Middle frontal gyrus (tissue), 1 donor: Measurements from ENCODE around the gene NUP50.

ENCODE experiments used
- DNase-seq: peaks from one replicate; pipeline ENCODE4 v3.0.0-alpha.2; 2015; ENCODE audit warnings: low spot score; ENCODE audit errors: extremely low spot score

Gene NUP50

GRCh38 chr22:45227645-45228400 lies 64.1 kb downstream of the NUP50 start:
- no peak for DNase-seq

GRCh38 chr22:45228401-45228754 lies 64.7 kb downstream of the NUP50 start:
- DNase-seq = no peak

GRCh38 chr22:45229181-45229580 lies 65.5 kb downstream of the NUP50 start:
- no peak for DNase-seq

GRCh38 chr22:45230026-45230721 lies 66.4 kb downstream of the NUP50 start:
- DNase-seq = no peak

- DNase-seq = no peak
These were observed 67.6 kb downstream of the NUP50 start for GRCh38 chr22:45231293-45231692.

GRCh38 chr22:45233386-45233785 lies 69.7 kb downstream of the NUP50 start:
- no peak for DNase-seq

- DNase-seq = no peak
These were observed 70.1 kb downstream of the NUP50 start for GRCh38 chr22:45233827-45234226.

GRCh38 chr22:45235101-45235777 lies 71.5 kb downstream of the NUP50 start:
- no peak for DNase-seq

- no peak for DNase-seq
These were observed 72.2 kb downstream of the NUP50 start for GRCh38 chr22:45235851-45236342.

- no peak for DNase-seq
These were observed 73.6 kb downstream of the NUP50 start for GRCh38 chr22:45237065-45237990.
